ENCODE data around the gene MIPOL1. TPM values are rescaled to one million over a fixed set of nuclear protein-coding genes. Genes with fewer than 3 reads are reported as not detected.

The MIPOL1 gene
- total and polyA plus RNA-seq, 10 donors: 0.50 to 15.5 (median 7.3) TPM

GRCh38 chr14:37545174-37545573 lies 347.4 kb downstream of the MIPOL1 start:
- intact Hi-C loops (cut with DNase I; ENCODE audit: low total_unique reads): no loop called here
- Histone ChIP-seq H3K27me3 (replicated peaks in 1 of 7) (no peaks in the 10 kb centered on the region), H3K27ac (no peak overlapping the region), H3K36me3 (no peaks in the 10 kb centered on the region), H3K4me1 (no peaks in the 10 kb centered on the region), H3K4me3 (no peak overlapping the region), H3K9me3 (no peaks in the 10 kb centered on the region)
- DNase-seq: no peak
- TF ChIP-seq, protein P1, sequence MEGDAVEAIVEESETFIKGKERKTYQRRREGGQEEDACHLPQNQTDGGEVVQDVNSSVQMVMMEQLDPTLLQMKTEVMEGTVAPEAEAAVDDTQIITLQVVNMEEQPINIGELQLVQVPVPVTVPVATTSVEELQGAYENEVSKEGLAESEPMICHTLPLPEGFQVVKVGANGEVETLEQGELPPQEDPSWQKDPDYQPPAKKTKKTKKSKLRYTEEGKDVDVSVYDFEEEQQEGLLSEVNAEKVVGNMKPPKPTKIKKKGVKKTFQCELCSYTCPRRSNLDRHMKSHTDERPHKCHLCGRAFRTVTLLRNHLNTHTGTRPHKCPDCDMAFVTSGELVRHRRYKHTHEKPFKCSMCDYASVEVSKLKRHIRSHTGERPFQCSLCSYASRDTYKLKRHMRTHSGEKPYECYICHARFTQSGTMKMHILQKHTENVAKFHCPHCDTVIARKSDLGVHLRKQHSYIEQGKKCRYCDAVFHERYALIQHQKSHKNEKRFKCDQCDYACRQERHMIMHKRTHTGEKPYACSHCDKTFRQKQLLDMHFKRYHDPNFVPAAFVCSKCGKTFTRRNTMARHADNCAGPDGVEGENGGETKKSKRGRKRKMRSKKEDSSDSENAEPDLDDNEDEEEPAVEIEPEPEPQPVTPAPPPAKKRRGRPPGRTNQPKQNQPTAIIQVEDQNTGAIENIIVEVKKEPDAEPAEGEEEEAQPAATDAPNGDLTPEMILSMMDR (IDR thresholded peaks at IDR 0.05 in 8 of 11, conservative IDR thresholded peaks at IDR 0.05 in 3 of 11): no peak
- TF ChIP-seq POLR2AphosphoS5 (IDR thresholded peaks at IDR 0.05): no peak
- no peak for TF ChIP-seq POLR2A (IDR thresholded peaks at IDR 0.05)

DNA sequence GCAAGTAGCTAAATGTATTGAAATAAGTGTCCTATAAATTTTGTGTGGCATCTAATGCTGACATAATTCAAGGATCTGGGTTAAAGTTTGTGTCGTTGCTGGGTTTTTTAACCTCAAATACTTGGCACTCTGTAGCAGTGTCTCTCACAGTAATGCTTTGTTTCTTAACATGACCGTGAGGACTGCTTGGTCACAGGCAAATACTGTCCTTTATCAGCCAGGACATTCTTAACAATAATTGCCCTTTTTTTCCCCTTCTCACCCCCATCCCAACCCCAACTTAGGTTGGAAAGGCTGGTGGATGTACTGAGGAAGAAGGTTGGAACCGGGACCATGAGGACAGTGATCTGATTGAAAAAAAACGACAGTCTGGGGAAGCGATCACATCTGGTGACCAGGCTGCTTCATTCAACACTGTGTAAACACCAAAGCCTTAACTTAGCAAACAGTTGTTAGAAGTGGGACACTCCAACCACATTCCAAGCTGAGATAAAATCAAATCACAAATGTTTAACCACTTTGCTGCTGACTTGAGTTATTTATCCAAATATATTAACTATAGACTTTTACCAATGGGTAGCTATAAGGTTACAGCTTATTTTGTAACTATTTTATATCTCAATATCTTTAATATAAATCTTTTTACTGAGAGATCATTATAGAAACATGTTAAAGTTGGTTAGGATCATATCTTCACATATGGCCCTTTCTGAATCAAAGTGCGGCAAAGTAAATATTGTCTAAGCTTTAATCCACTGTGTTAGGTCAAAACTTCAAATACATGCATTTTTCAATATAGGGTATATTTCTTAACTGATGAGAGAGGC lies 349.1 kb downstream of the MIPOL1 start:
- intact Hi-C loops (cut with DNase I; ENCODE audit: low total_unique reads): no loop called here
- Histone ChIP-seq H3K27me3 (replicated peaks in 1 of 7) (no peaks in the 10 kb centered on the region), H3K4me3 (no peak overlapping the region), H3K4me1 (no peaks in the 10 kb centered on the region), H3K27ac (no peak overlapping the region), H3K9me3 (peaks cover 0 to 4% (median 0%) of the 10 kb centered on the region in 8 donors), H3K36me3 (no peaks in the 10 kb centered on the region)
- DNase-seq: no peak
- TF ChIP-seq POLR2A (IDR thresholded peaks at IDR 0.05) (no peak), POLR2AphosphoS5 (IDR thresholded peaks at IDR 0.05) (no peak)
- TF ChIP-seq, protein P1 (IDR thresholded peaks at IDR 0.05 in 8 of 11, conservative IDR thresholded peaks at IDR 0.05 in 3 of 11): no peak
- 61 to 80% (median 76%) methylated on average over 6 of the region's 6 CpGs for WGBS, 5 donors

GRCh38 chr14:37550511-37550910 lies 352.8 kb downstream of the MIPOL1 start:
- H3K4me3 ChIP-seq: no peak overlapping the region
- peaks cover 0 to 28% (median 20%) of the 10 kb centered on the region in 8 donors for H3K9me3 ChIP-seq
- intact Hi-C loops (cut with DNase I; ENCODE audit: low total_unique reads): no loop called here
- no peak for DNase-seq
- H3K27me3 ChIP-seq (replicated peaks in 1 of 7): no peaks in the 10 kb centered on the region
- no peaks in the 10 kb centered on the region for H3K4me1 ChIP-seq
- H3K36me3 ChIP-seq: no peaks in the 10 kb centered on the region
- no peak overlapping the region for H3K27ac ChIP-seq
- TF ChIP-seq, protein P1 (IDR thresholded peaks at IDR 0.05 in 8 of 11, conservative IDR thresholded peaks at IDR 0.05 in 3 of 11): no peak
- TF ChIP-seq POLR2A (IDR thresholded peaks at IDR 0.05) (no peak), POLR2AphosphoS5 (IDR thresholded peaks at IDR 0.05) (no peak)
- WGBS, 5 donors: 64 to 73% (median 69%) methylated on average over 5 of the region's 5 CpGs

GRCh38 chr14:37551119-37551518 lies 353.4 kb downstream of the MIPOL1 start:
- intact Hi-C loops (cut with DNase I; ENCODE audit: low total_unique reads): no loop called here
- Histone ChIP-seq H3K36me3 (no peaks in the 10 kb centered on the region), H3K4me1 (no peaks in the 10 kb centered on the region), H3K27ac (no peak overlapping the region), H3K4me3 (no peak overlapping the region), H3K27me3 (replicated peaks in 1 of 7) (no peaks in the 10 kb centered on the region), H3K9me3 (peaks cover 0 to 31% (median 20%) of the 10 kb centered on the region in 8 donors)
- TF ChIP-seq POLR2AphosphoS5 (IDR thresholded peaks at IDR 0.05) (no peak), POLR2A (IDR thresholded peaks at IDR 0.05) (no peak)
- TF ChIP-seq, protein P1 (IDR thresholded peaks at IDR 0.05 in 8 of 11, conservative IDR thresholded peaks at IDR 0.05 in 3 of 11): no peak
- WGBS, 5 donors: 83 to 98% (median 91%) methylated on average over 1 of the region's 1 CpG
- no peak for DNase-seq
